PFSK-1 (cell line): ENCODE measurements around the gene ATP2B2.

Source experiments
- FOXP2 ChIP-seq: optimal IDR thresholded peaks from 2 replicates; pipeline ENCODE3; 2011; ENCODE audit warnings: borderline replicate concordance, control low read depth, inconsistent platforms; ENCODE audit not compliant: insufficient read depth; ENCODE audit errors: extremely low read length, extremely low read depth
- POLR2AphosphoS5 ChIP-seq: IDR thresholded peaks from 2 replicates; pipeline ENCODE4 v1.6.1; 2012; ENCODE audit warnings: low read depth, mild to moderate bottlenecking, control low read depth, low read length, moderate library complexity
- SIN3A ChIP-seq: IDR thresholded peaks from 2 replicates; pipeline ENCODE4 v1.6.1; 2012; ENCODE audit warnings: mild to moderate bottlenecking, low read length, moderate library complexity, borderline replicate concordance; ENCODE audit not compliant: insufficient read depth
- TAF1 ChIP-seq: IDR thresholded peaks from 2 replicates; pipeline ENCODE4 v1.6.1; 2012; ENCODE audit warnings: low read length, control low read depth, borderline replicate concordance; ENCODE audit not compliant: insufficient read depth
- TF ChIP-seq, protein P1 (sequence below), 2 experiments: IDR thresholded peaks; 2 replicates each; pipeline versions ENCODE4 v1.6.1 to v1.8.0; 2011 to 2012; ENCODE audit warnings: low read depth in 2 of 2, low read length in 2 of 2, control low read depth in 1 of 2, inconsistent platforms in 1 of 2, mild to moderate bottlenecking in 1 of 2, moderate library complexity in 1 of 2; ENCODE audit not compliant: insufficient read depth in 1 of 2

DNA sequence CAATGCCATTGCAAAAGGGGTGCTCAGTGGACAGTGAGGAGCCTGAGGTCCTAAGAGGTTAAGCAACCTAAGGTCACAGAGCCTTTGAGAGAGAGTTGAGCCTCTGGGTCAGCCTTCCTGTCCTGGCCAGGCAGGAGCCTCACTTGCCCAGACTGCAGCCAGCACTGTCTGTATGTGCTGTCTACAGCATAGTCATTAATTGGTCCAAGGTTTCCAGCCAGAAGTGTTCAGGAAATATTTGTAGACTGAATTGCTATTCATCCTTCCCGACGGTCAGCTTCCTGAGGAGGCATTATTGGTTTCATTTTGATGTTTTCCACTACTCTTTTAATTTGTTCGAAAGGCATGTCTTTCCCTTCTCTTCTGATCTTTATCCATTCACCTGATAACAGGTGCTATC, 192.5 kb downstream of the ATP2B2 start:
- TF ChIP-seq POLR2AphosphoS5: no peak
- no peak for TF ChIP-seq TAF1
- TF ChIP-seq, protein P1, sequence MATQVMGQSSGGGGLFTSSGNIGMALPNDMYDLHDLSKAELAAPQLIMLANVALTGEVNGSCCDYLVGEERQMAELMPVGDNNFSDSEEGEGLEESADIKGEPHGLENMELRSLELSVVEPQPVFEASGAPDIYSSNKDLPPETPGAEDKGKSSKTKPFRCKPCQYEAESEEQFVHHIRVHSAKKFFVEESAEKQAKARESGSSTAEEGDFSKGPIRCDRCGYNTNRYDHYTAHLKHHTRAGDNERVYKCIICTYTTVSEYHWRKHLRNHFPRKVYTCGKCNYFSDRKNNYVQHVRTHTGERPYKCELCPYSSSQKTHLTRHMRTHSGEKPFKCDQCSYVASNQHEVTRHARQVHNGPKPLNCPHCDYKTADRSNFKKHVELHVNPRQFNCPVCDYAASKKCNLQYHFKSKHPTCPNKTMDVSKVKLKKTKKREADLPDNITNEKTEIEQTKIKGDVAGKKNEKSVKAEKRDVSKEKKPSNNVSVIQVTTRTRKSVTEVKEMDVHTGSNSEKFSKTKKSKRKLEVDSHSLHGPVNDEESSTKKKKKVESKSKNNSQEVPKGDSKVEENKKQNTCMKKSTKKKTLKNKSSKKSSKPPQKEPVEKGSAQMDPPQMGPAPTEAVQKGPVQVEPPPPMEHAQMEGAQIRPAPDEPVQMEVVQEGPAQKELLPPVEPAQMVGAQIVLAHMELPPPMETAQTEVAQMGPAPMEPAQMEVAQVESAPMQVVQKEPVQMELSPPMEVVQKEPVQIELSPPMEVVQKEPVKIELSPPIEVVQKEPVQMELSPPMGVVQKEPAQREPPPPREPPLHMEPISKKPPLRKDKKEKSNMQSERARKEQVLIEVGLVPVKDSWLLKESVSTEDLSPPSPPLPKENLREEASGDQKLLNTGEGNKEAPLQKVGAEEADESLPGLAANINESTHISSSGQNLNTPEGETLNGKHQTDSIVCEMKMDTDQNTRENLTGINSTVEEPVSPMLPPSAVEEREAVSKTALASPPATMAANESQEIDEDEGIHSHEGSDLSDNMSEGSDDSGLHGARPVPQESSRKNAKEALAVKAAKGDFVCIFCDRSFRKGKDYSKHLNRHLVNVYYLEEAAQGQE (IDR thresholded peaks at IDR 0.05; ENCODE audit: insufficient read depth in 1 of 2, low read depth in 2 of 2, low read length in 2 of 2): no peak
- no peak for TF ChIP-seq SIN3A
- TF ChIP-seq FOXP2: no peak
